DND-41 (cell line): Measurements from ENCODE around the gene SIPA1L3.

Experiments
- ATAC-seq: fragments of 200-7000 bp; cut with Tn5 transposase; 3 replicates; pipeline ENCODE4 v1.9.1; 2021; ENCODE audit warnings: low read depth; ENCODE audit not compliant: insufficient read depth
- DNase-seq: peaks from one replicate; pipeline ENCODE4 v3.0.0-alpha.2; 2020
- H2AFZ ChIP-seq: 2 replicates; pipeline ENCODE4 v1.6.0; 2012; ENCODE audit warnings: low read depth, low read length
- H3K27ac ChIP-seq: 2 replicates; pipeline ENCODE4 v1.5.1; 2012; ENCODE audit warnings: low read length, inconsistent platforms
- H3K27me3 ChIP-seq: fragments of 200-600 bp; sonication (generic); 2 replicates; pipeline ENCODE4 v1.6.0; 2012; ENCODE audit warnings: low read length, mild to moderate bottlenecking, inconsistent platforms; ENCODE audit not compliant: insufficient read depth, poor library complexity
- H3K36me3 ChIP-seq: 2 replicates; pipeline ENCODE4 v1.5.1; 2012; ENCODE audit warnings: low read length, inconsistent platforms; ENCODE audit not compliant: insufficient read depth
- H3K4me1 ChIP-seq: 2 replicates; pipeline ENCODE4 v1.5.1; 2012; ENCODE audit warnings: mild to moderate bottlenecking, low read length; ENCODE audit not compliant: insufficient read depth
- H3K4me2 ChIP-seq: 2 replicates; pipeline ENCODE4 v1.6.0; 2012; ENCODE audit warnings: mild to moderate bottlenecking, moderate library complexity, low read length, inconsistent platforms; ENCODE audit not compliant: insufficient read depth
- H3K4me3 ChIP-seq, 2 experiments: fragments of 200-600 bp in 1 of 2; shearing (Covaris generic) in 1 of 2; 2 replicates each; pipeline ENCODE4 v1.5.1; 2012 to 2016; ENCODE audit warnings: inconsistent platforms in 2 of 2, low read length in 2 of 2, mild to moderate bottlenecking in 2 of 2, low read depth in 1 of 2, moderate library complexity in 1 of 2
- H3K79me2 ChIP-seq: 2 replicates; pipeline ENCODE4 v1.6.0; 2012; ENCODE audit warnings: low read length, inconsistent platforms; ENCODE audit not compliant: insufficient read depth
- H3K9ac ChIP-seq: 2 replicates; pipeline ENCODE4 v1.6.0; 2012; ENCODE audit warnings: low read depth, mild to moderate bottlenecking, inconsistent platforms, low read length, moderate library complexity
- H3K9me3 ChIP-seq: 2 replicates; pipeline ENCODE4 v1.5.1; 2012; ENCODE audit warnings: low read length, moderate library complexity, mild to moderate bottlenecking, inconsistent platforms; ENCODE audit not compliant: insufficient read depth, severe bottlenecking
- H4K20me1 ChIP-seq: 2 replicates; pipeline ENCODE4 v1.6.0; 2012; ENCODE audit warnings: low read length; ENCODE audit not compliant: insufficient read depth
- EZH2 ChIP-seq: IDR thresholded peaks from 3 replicates; pipeline ENCODE4 v1.6.1; 2012; ENCODE audit warnings: borderline replicate concordance, low read depth, mild to moderate bottlenecking, moderate library complexity, low read length, inconsistent platforms; ENCODE audit not compliant: severe bottlenecking
- TF ChIP-seq, protein P1 (sequence below): IDR thresholded peaks from 2 replicates; pipeline ENCODE4 v1.5.1; 2012; ENCODE audit warnings: borderline replicate concordance, low read length, moderate library complexity, mild to moderate bottlenecking; ENCODE audit not compliant: poor library complexity, severe bottlenecking; ENCODE audit errors: extremely low read depth

Gene SIPA1L3

GRCh38 chr19:38130399-38130798 lies 223.4 kb downstream of the SIPA1L3 start:
- H3K36me3 ChIP-seq = peaks cover 13% of the 10 kb centered on the region
- DNase-seq (no peak), ATAC-seq (no peak)
- H3K4me2 ChIP-seq = no peak overlapping the region
- H3K4me3 ChIP-seq = no peak overlapping the region
- H2AFZ ChIP-seq = no peak overlapping the region
- H3K9me3 ChIP-seq = peaks cover 3% of the 10 kb centered on the region
- H4K20me1 ChIP-seq = no peaks in the 10 kb centered on the region; the same call in 1 of the 2 replicates
- no peak overlapping the region for H3K9ac ChIP-seq
- no peaks in the 10 kb centered on the region for H3K4me1 ChIP-seq
- H3K27me3 ChIP-seq = no peaks in the 10 kb centered on the region
- no peak overlapping the region for H3K27ac ChIP-seq
- TF ChIP-seq EZH2 = no peak
- TF ChIP-seq, protein P1, sequence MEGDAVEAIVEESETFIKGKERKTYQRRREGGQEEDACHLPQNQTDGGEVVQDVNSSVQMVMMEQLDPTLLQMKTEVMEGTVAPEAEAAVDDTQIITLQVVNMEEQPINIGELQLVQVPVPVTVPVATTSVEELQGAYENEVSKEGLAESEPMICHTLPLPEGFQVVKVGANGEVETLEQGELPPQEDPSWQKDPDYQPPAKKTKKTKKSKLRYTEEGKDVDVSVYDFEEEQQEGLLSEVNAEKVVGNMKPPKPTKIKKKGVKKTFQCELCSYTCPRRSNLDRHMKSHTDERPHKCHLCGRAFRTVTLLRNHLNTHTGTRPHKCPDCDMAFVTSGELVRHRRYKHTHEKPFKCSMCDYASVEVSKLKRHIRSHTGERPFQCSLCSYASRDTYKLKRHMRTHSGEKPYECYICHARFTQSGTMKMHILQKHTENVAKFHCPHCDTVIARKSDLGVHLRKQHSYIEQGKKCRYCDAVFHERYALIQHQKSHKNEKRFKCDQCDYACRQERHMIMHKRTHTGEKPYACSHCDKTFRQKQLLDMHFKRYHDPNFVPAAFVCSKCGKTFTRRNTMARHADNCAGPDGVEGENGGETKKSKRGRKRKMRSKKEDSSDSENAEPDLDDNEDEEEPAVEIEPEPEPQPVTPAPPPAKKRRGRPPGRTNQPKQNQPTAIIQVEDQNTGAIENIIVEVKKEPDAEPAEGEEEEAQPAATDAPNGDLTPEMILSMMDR = no peak
- H3K79me2 ChIP-seq = no peaks in the 10 kb centered on the region

DNA sequence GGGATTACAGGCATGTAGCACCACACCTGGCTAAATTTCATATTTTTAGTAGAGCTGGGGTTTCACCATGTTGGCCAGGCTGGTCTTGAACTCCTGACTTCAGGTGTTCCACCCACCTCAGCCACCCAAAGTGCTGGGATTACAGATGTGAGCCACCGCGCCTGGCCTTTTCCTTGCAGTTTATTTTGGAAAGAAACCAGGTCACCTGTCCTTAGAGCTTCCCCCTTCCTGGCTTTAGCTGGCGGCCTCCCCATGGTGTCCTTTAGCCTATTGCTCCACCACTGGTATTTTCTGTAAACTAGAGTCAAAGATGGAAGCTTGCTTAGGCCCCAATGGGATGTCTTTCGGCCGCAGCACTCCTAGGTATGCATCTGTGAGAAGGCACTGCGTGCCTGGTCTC lies 225.8 kb downstream of the SIPA1L3 start:
- H3K9me3 ChIP-seq = no peaks in the 10 kb centered on the region
- H3K4me1 ChIP-seq = no peaks in the 10 kb centered on the region
- no peaks in the 10 kb centered on the region for H3K27me3 ChIP-seq
- no peak overlapping the region for H3K4me2 ChIP-seq
- no peak overlapping the region for H2AFZ ChIP-seq
- H4K20me1 ChIP-seq = no peaks in the 10 kb centered on the region; the same call in 1 of the 2 replicates
- DNase-seq = no peak
- H3K4me3 ChIP-seq = no peak overlapping the region
- TF ChIP-seq, protein P1 = no peak
- TF ChIP-seq EZH2 = no peak
- no peak overlapping the region for H3K9ac ChIP-seq
- no peak for ATAC-seq
- no peaks in the 10 kb centered on the region for H3K79me2 ChIP-seq
- no peak overlapping the region for H3K27ac ChIP-seq
- peaks cover 10% of the 10 kb centered on the region; the same call in 1 of the 2 replicates for H3K36me3 ChIP-seq

GRCh38 chr19:38133319-38133718 lies 226.3 kb downstream of the SIPA1L3 start:
- no peaks in the 10 kb centered on the region for H3K79me2 ChIP-seq
- no peaks in the 10 kb centered on the region for H3K4me1 ChIP-seq
- ATAC-seq (no peak), DNase-seq (no peak)
- H3K9ac ChIP-seq = no peak overlapping the region
- H3K9me3 ChIP-seq = no peaks in the 10 kb centered on the region
- H2AFZ ChIP-seq = no peak overlapping the region
- H4K20me1 ChIP-seq = no peaks in the 10 kb centered on the region; the same call in 1 of the 2 replicates
- H3K4me3 ChIP-seq = no peak overlapping the region
- peaks cover 10% of the 10 kb centered on the region; the same call in 1 of the 2 replicates for H3K36me3 ChIP-seq
- no peak for TF ChIP-seq EZH2
- TF ChIP-seq, protein P1 = no peak
- H3K27ac ChIP-seq = no peak overlapping the region
- H3K27me3 ChIP-seq = no peaks in the 10 kb centered on the region
- no peak overlapping the region for H3K4me2 ChIP-seq

DNA sequence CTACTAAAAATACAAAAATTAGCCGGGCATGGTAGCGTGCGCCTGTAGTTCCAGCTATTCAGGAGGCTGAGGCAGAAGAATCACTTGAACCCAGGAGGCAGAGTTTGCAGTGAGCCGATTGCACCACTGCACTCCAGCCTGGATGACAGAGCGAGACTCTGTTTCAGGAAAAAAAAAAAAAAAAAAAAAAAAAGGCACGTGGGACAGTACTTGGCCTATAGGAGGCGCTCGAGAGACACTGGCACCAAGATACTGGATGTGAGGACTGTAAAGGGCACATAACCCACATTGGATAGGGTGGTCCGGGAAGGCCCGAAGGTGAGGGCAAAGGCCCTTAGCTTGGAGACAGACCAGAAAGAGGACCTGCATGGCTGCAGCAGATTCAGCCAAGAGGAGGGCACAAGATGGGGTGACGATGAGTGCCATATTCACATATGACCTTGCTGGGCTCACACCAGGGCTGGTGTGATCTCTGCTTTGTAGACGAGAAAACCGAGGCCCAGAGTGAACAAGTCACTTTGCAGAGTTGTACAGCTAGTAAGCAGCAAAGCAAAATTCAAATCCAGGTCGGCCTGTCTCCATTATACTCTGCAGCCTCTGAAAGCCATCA lies 227.6 kb downstream of the SIPA1L3 start:
- Histone ChIP-seq H3K36me3 (peaks cover 10% of the 10 kb centered on the region; the same call in 1 of the 2 replicates), H3K4me3 (no peak overlapping the region), H3K9ac (no peak overlapping the region), H3K9me3 (no peaks in the 10 kb centered on the region), H2AFZ (no peak overlapping the region), H3K27ac (no peak overlapping the region), H3K4me2 (no peak overlapping the region), H4K20me1 (no peaks in the 10 kb centered on the region; the same call in 1 of the 2 replicates), H3K4me1 (no peaks in the 10 kb centered on the region), H3K27me3 (no peaks in the 10 kb centered on the region), H3K79me2 (no peaks in the 10 kb centered on the region)
- TF ChIP-seq EZH2 = no peak
- TF ChIP-seq, protein P1 = peak; percentile 54
- DNase-seq (peak; percentile 28), ATAC-seq (no peak)
